ENCODE results near the gene ZNF445.
"Not testable (repeated sequence)": the region's sequence is repeated elsewhere in the genome, so short reads cannot be mapped to it uniquely, and the experiment has no call there.

The ZNF445 gene

GRCh38 chr3:44436181-44436580, 41.3 kb downstream of the ZNF445 start:
- DNase-seq (ENCODE audit: low read depth in 2 of 2, low spot score in 1 of 2) = no peak

- no peak for DNase-seq (ENCODE audit: low read depth in 2 of 2, low spot score in 1 of 2)
These were observed 42.5 kb downstream of the ZNF445 start for GRCh38 chr3:44434834-44435510.

- no peak for DNase-seq (ENCODE audit: low read depth in 2 of 2, low spot score in 1 of 2)
These were observed 47.0 kb downstream of the ZNF445 start for GRCh38 chr3:44430466-44430865.

GRCh38 chr3:44429459-44429858, 48.0 kb downstream of the ZNF445 start:
- DNase-seq (ENCODE audit: low read depth in 2 of 2, low spot score in 1 of 2) = no peak

GRCh38 chr3:44428910-44429309, 48.6 kb downstream of the ZNF445 start:
- no peak for DNase-seq (ENCODE audit: low read depth in 2 of 2, low spot score in 1 of 2)

GRCh38 chr3:44427683-44428082, 49.8 kb downstream of the ZNF445 start:
- no peak for DNase-seq (ENCODE audit: low read depth in 2 of 2, low spot score in 1 of 2)

- DNase-seq (ENCODE audit: low read depth in 2 of 2, low spot score in 1 of 2) = no peak
These were observed 52.7 kb downstream of the ZNF445 start for GRCh38 chr3:44424758-44425157.

- no peak for DNase-seq (ENCODE audit: low read depth in 2 of 2, low spot score in 1 of 2)
These were observed 56.2 kb downstream of the ZNF445 start for GRCh38 chr3:44421280-44421679.

GRCh38 chr3:44420676-44421075, 56.8 kb downstream of the ZNF445 start:
- no peak for DNase-seq (ENCODE audit: low read depth in 2 of 2, low spot score in 1 of 2)

- no peak for DNase-seq (ENCODE audit: low read depth in 2 of 2, low spot score in 1 of 2)
These were observed 57.4 kb downstream of the ZNF445 start for GRCh38 chr3:44419923-44420650.

GRCh38 chr3:44419116-44419922, 58.2 kb downstream of the ZNF445 start:
- no peak for DNase-seq (ENCODE audit: low read depth in 2 of 2, low spot score in 1 of 2)

GRCh38 chr3:44418549-44418948, 58.9 kb downstream of the ZNF445 start:
- no peak for DNase-seq (ENCODE audit: low read depth in 2 of 2, low spot score in 1 of 2)

- DNase-seq (ENCODE audit: low read depth in 2 of 2, low spot score in 1 of 2) = not testable (repeated sequence)
These were observed 59.4 kb downstream of the ZNF445 start for GRCh38 chr3:44418118-44418517.

- no peak for DNase-seq (ENCODE audit: low read depth in 2 of 2, low spot score in 1 of 2)
These were observed 61.1 kb downstream of the ZNF445 start for GRCh38 chr3:44416031-44417030.

GRCh38 chr3:44415421-44415820, 62.0 kb downstream of the ZNF445 start:
- DNase-seq (ENCODE audit: low read depth in 2 of 2, low spot score in 1 of 2) = no peak

- no peak for DNase-seq (ENCODE audit: low read depth in 2 of 2, low spot score in 1 of 2)
These were observed 62.9 kb downstream of the ZNF445 start for GRCh38 chr3:44414517-44415090.

- DNase-seq (ENCODE audit: low read depth in 2 of 2, low spot score in 1 of 2) = no peak
These were observed 65.1 kb downstream of the ZNF445 start for GRCh38 chr3:44412365-44412764.

GRCh38 chr3:44411031-44411645, 66.3 kb downstream of the ZNF445 start:
- no peak for DNase-seq (ENCODE audit: low read depth in 2 of 2, low spot score in 1 of 2)

- DNase-seq (ENCODE audit: low read depth in 2 of 2, low spot score in 1 of 2) = no peak
These were observed 67.6 kb downstream of the ZNF445 start for GRCh38 chr3:44409640-44410410.

Data from stimulated activated CD8-positive, alpha-beta memory T cell treated with anti-CD3 and anti-CD28 coated beads, Interleukin-4, amount 100 ng/mL, for 4 hours (primary cell).